Measurements from ENCODE around the gene CD38. TPM values are rescaled to one million over a fixed set of nuclear protein-coding genes. Genes with fewer than 3 reads are reported as not detected.

The CD38 gene
- total RNA-seq, 1 experiment from 2014 or later: 0.17 TPM

DNA sequence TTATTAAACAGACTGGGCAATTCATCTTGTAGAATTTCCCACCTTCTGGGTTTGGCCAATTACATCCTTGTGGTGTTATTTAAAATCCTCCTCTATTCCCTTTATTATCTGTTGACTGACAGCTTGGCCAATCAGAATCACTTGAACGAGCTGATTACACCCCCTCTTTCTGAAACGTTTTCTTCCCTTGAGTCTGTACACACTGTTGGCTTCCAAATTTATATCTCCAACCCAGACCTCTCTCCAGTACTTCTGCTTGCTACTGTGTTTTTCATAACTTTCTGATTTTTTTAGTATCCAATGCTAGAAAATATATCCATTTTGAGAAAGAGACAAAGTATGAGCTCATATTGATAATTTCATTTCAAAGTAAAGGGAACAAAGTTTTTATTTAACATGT is 14.8 kb downstream of the CD38 start (continued):
- TF ChIP-seq, protein P1, sequence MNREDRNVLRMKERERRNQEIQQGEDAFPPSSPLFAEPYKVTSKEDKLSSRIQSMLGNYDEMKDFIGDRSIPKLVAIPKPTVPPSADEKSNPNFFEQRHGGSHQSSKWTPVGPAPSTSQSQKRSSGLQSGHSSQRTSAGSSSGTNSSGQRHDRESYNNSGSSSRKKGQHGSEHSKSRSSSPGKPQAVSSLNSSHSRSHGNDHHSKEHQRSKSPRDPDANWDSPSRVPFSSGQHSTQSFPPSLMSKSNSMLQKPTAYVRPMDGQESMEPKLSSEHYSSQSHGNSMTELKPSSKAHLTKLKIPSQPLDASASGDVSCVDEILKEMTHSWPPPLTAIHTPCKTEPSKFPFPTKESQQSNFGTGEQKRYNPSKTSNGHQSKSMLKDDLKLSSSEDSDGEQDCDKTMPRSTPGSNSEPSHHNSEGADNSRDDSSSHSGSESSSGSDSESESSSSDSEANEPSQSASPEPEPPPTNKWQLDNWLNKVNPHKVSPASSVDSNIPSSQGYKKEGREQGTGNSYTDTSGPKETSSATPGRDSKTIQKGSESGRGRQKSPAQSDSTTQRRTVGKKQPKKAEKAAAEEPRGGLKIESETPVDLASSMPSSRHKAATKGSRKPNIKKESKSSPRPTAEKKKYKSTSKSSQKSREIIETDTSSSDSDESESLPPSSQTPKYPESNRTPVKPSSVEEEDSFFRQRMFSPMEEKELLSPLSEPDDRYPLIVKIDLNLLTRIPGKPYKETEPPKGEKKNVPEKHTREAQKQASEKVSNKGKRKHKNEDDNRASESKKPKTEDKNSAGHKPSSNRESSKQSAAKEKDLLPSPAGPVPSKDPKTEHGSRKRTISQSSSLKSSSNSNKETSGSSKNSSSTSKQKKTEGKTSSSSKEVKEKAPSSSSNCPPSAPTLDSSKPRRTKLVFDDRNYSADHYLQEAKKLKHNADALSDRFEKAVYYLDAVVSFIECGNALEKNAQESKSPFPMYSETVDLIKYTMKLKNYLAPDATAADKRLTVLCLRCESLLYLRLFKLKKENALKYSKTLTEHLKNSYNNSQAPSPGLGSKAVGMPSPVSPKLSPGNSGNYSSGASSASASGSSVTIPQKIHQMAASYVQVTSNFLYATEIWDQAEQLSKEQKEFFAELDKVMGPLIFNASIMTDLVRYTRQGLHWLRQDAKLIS (CRISPR knock-in tag; IDR thresholded peaks at IDR 0.05; ENCODE audit: borderline replicate concordance): no peak
- TF ChIP-seq, protein P2, sequence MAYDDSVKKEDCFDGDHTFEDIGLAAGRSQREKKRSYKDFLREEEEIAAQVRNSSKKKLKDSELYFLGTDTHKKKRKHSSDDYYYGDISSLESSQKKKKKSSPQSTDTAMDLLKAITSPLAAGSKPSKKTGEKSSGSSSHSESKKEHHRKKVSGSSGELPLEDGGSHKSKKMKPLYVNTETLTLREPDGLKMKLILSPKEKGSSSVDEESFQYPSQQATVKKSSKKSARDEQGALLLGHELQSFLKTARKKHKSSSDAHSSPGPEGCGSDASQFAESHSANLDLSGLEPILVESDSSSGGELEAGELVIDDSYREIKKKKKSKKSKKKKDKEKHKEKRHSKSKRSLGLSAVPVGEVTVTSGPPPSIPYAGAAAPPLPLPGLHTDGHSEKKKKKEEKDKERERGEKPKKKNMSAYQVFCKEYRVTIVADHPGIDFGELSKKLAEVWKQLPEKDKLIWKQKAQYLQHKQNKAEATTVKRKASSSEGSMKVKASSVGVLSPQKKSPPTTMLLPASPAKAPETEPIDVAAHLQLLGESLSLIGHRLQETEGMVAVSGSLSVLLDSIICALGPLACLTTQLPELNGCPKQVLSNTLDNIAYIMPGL (CRISPR knock-in tag; IDR thresholded peaks at IDR 0.05): no peak
- TF ChIP-seq SP1 (CRISPR knock-in tag; conservative IDR thresholded peaks at IDR 0.05): no peak
- no peak for TF ChIP-seq CREB1 (CRISPR knock-in tag; IDR thresholded peaks at IDR 0.05)

DNA sequence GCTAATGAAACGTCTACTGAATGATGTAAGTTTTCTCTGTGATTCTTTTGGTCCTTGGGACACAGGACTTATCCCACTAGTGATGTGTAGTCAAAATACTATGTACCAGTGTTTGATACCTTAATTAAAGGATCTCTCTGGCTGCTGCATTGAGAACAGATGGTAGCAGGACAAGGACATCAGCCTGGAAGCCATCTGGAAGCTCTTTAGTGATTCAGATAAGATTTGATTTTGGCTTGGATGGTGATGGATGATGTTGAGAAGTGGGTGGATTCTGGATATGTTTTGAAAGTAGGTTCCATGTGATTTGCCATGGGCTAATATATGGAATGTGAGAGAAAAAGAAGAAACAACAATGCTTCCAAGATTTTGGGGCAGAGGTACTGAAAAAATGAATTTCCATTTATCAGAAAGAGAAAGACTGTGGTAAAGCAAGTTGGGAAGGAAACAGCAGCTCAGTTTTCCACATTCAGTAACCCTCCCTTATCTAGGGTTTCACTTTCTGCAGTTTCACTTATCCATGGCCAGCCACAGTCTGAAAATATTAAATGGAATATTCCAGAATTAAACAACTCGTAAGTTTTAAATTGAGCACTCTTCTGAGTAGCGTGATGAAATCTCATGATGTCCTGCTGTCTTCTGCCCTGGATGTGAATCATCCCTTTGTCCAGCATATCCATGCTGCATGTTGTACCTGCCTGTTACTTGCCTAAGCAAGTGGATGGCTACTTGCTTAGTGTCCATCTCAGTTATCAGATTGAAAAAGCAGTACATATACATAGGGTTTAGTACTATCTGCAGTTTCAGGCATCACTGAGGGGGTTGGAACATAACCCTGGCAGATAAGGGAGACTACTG is 15.6 kb downstream of the CD38 start:
- POLR2A ChIA-PET: no interaction called here
- no peak for DNase-seq (ENCODE audit: low spot score)
- Mint-ChIP-seq H3K36me3 (peaks cover 10% of the 10 kb centered on the region), H3K27ac (no peak overlapping the region), H3K27me3 (ENCODE audit: low read depth) (no peaks in the 10 kb centered on the region), H3K4me3 (no peak overlapping the region), H3K4me1 (no peaks in the 10 kb centered on the region), H3K9me3 (peaks cover 10% of the 10 kb centered on the region)
- no peak for ATAC-seq
- CTCF ChIA-PET: interaction anchor here (1.4 kb wide), 1 partner anchor 12 kb away, joined by 7 read pairs; no protein-coding TSS in a partner anchor
- TF ChIP-seq, protein P3, sequence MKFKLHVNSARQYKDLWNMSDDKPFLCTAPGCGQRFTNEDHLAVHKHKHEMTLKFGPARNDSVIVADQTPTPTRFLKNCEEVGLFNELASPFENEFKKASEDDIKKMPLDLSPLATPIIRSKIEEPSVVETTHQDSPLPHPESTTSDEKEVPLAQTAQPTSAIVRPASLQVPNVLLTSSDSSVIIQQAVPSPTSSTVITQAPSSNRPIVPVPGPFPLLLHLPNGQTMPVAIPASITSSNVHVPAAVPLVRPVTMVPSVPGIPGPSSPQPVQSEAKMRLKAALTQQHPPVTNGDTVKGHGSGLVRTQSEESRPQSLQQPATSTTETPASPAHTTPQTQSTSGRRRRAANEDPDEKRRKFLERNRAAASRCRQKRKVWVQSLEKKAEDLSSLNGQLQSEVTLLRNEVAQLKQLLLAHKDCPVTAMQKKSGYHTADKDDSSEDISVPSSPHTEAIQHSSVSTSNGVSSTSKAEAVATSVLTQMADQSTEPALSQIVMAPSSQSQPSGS (CRISPR knock-in tag; IDR thresholded peaks at IDR 0.05; ENCODE audit: borderline replicate concordance, low read depth): no peak
- TF ChIP-seq, protein P4, sequence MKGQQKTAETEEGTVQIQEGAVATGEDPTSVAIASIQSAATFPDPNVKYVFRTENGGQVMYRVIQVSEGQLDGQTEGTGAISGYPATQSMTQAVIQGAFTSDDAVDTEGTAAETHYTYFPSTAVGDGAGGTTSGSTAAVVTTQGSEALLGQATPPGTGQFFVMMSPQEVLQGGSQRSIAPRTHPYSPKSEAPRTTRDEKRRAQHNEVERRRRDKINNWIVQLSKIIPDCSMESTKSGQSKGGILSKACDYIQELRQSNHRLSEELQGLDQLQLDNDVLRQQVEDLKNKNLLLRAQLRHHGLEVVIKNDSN (CRISPR knock-in tag; IDR thresholded peaks at IDR 0.05): no peak
- TF ChIP-seq, protein P2 (CRISPR knock-in tag; IDR thresholded peaks at IDR 0.05): no peak
- TF ChIP-seq ESRRA (CRISPR knock-in tag; IDR thresholded peaks at IDR 0.05; ENCODE audit: borderline replicate concordance) (no peak), ZNF396 (CRISPR knock-in tag; IDR thresholded peaks at IDR 0.05; ENCODE audit: borderline replicate concordance) (no peak), GRHL2 (CRISPR knock-in tag; IDR thresholded peaks at IDR 0.05; ENCODE audit: insufficient replicate concordance, severe bottlenecking) (no peak), EMX1 (CRISPR knock-in tag; IDR thresholded peaks at IDR 0.05) (no peak), FOXK1 (CRISPR knock-in tag; IDR thresholded peaks at IDR 0.05) (no peak), ZNF232 (CRISPR knock-in tag; IDR thresholded peaks at IDR 0.05) (no peak), SP1 (CRISPR knock-in tag; conservative IDR thresholded peaks at IDR 0.05) (no peak), SMAD4 (CRISPR knock-in tag; IDR thresholded peaks at IDR 0.05) (no peak), CBFB (CRISPR knock-in tag; IDR thresholded peaks at IDR 0.05; ENCODE audit: low read depth) (no peak)
- TF ChIP-seq, protein P5, sequence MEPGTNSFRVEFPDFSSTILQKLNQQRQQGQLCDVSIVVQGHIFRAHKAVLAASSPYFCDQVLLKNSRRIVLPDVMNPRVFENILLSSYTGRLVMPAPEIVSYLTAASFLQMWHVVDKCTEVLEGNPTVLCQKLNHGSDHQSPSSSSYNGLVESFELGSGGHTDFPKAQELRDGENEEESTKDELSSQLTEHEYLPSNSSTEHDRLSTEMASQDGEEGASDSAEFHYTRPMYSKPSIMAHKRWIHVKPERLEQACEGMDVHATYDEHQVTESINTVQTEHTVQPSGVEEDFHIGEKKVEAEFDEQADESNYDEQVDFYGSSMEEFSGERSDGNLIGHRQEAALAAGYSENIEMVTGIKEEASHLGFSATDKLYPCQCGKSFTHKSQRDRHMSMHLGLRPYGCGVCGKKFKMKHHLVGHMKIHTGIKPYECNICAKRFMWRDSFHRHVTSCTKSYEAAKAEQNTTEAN (CRISPR knock-in tag; IDR thresholded peaks at IDR 0.05): no peak
- TF ChIP-seq, protein P6, sequence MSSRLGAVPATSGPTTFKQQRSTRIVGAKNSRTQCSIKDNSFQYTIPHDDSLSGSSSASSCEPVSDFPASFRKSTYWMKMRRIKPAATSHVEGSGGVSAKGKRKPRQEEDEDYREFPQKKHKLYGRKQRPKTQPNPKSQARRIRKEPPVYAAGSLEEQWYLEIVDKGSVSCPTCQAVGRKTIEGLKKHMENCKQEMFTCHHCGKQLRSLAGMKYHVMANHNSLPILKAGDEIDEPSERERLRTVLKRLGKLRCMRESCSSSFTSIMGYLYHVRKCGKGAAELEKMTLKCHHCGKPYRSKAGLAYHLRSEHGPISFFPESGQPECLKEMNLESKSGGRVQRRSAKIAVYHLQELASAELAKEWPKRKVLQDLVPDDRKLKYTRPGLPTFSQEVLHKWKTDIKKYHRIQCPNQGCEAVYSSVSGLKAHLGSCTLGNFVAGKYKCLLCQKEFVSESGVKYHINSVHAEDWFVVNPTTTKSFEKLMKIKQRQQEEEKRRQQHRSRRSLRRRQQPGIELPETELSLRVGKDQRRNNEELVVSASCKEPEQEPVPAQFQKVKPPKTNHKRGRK (CRISPR knock-in tag; IDR thresholded peaks at IDR 0.05; ENCODE audit: borderline replicate concordance): no peak

All from WTC11 (cell line).